GM21515 (cell line): ENCODE results near the gene SYT1.

Experiments used
- ATAC-seq: cut with Tn5 transposase; IDR thresholded peaks from one replicate; pipeline ENCODE4 v1.9.1; 2021; ENCODE audit not compliant: unreplicated experiment

Gene SYT1

DNA sequence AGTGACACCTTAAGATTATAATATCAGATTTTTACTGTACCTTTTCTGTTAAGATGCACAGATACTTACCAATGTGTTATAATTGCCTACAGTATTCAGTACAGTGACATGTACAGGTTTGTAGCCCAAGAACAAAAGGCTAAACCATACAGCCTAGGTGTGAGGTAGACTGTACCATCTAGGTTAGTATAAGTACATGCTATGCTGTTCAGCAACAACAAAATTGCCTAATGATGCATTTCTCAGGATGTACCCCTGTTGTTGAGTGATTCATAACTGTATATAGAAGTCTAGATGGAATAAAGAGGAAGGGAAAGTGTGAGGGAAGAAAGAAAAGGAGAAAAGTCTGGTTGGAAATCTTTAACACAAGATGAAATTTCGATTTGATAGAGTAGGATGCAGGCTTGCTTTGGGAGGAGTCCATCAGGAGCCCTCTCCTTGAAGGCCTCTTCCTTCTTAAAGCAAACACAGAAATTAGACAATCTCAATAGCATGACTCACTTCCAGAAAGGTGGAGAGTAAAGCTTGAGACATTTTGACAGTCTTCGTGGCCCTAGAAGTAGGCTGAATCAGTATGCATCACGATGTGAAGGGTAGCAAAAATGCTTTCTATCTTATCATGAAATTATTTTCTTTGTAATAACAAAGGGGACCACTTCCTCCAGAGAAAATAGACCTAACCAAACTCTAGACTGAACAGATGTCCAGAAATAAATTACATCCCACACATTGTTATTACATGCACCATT lies 191.5 kb downstream of the SYT1 start:
- ATAC-seq: no peak

DNA sequence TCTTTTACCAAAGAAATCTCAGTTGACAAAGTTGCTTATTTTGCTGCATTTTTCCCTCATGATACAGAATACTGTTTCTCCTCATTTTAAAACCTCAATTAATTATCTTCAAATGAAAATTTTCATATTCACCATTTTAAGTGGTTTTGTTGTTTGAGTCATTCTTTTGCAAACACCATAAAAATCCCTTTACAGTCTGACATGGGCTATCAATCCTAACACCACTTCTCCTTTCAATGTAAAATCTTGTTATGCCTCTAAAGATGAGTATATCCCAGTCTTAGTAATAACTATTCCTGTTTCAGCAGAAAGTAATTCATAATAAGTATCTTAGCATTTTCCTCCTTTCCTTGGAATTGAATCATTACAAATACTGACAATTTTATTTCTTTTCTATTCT lies 192.2 kb downstream of the SYT1 start:
- no peak for ATAC-seq

DNA sequence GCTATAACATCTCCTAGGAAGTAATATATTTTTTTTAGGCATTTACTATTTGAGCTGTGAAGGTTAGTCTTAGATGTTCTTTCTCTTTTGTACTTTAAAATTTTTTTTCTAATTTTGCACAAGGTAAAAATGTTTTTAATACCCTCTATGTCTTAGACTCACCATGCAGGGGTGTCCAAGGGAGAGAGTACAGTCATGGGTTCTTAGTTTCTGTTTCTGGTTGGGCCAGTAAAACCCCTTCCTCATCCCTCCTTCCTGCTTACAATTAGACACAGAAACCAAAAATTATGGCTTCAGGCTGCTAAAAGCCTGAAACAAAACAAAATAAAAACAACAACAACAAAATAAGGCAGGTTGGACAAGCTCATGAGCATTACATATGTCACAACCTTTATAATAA lies 193.0 kb downstream of the SYT1 start:
- ATAC-seq: no peak

DNA sequence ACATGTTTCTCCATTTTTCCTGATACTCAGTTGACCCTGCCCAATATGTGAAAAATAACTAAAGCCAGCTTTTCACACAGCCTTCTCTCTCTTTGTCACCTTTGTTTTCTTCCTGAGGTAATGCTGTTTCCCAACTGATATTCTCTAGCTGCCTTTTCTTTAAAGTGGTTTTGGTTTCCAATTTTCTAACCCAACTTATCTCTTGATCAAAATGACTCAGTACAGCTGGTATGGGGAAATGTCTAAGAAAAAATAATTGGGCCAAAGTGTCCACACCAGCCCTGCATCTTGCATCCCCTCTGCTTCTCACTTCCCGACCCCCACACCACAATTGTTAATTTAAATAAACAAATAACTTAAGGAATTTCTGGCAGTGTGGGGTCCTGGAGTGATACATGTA lies 193.8 kb downstream of the SYT1 start:
- ATAC-seq: no peak

DNA sequence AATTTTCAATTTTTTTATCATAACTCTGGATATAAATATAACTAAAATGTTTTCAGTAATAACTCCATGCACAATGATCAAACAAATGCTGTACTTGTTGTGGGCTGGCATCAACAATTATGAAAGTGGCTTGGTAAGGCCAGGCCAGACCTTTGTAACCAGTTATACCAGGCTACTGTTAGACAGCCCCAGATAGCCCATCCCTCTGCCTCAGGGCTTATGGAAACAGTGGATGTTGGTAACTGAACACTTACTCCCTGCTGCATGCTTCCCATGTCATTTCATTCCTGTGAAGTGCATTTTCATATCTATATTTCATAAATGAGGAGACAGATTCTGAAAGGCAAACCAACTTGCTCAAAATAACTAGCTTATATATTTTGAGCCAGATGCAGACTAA lies 195.0 kb downstream of the SYT1 start:
- no peak for ATAC-seq

DNA sequence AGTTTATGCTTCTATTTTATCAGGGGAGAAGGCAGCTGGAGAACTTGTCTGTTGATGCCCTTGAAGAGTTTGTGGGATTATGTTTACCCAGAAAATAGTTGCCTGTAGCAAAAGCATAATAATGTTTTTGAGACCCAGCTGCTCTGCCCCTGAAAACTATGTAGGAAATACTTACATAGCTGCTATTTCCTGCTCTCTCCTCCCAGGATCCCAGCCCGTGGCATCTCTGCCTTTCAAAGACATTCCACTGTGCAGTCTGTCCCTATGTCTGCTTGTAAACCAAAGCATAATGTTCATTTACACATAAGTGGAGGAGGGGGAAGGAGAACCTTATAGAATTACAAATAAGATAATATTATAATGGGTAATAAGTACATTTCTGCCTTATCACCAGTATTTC lies 198.7 kb downstream of the SYT1 start:
- ATAC-seq: no peak

DNA sequence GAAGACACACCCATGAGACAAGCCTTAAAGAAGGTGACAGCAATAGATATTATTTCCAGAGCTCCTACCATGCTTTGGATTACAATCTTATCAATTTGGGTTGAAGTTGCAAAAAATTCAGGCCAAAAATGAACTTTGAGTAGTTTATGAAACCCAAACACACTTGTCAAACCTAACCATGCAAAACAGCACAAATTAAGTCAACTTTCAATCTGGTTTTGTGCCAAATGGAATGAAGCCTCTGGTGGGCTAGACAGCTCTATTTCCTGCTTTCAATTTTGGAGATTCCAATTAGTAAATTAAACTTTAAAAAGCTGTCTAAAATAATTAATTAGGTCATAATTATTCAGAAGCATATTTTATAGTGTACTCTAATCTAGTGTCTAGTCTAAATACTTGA lies 203.4 kb downstream of the SYT1 start:
- ATAC-seq: no peak

DNA sequence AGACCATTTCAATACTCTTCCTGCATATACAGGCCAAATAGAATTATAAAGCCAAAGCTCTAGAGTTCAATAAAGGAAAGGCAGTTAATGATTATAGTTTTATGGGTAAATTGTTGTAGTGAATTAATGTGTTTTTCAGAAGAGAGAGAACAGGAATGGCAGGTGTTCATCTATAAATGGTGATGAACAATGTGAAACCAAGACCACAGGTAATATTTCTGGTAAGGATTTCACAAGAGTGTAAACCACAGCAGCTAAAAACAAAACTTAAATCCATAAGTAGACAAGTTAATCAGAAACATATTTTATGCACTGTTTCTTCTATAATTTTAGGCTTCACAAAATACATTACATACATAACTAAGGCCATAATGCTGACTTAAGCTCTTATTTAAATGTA lies 204.4 kb downstream of the SYT1 start:
- peak; percentile 96 for ATAC-seq

DNA sequence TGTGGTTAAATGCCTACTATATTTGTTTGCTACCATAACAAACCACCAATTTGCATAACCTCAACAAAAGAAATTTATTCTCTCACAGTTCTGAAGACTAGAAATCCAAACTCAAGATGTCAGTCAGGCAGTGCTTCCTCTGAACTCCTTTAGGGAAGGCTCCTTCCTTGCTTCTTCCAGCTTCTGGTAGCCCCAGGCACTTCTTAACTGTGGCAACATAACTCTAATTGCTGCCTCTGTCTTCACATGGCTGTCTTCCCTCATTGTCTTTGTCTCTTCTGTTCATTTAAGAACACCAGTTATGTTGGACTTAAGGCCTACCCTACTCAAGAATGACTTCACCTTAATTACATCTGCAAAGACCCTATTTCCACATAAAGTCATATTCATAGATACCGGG lies 206.9 kb downstream of the SYT1 start:
- no peak for ATAC-seq

DNA sequence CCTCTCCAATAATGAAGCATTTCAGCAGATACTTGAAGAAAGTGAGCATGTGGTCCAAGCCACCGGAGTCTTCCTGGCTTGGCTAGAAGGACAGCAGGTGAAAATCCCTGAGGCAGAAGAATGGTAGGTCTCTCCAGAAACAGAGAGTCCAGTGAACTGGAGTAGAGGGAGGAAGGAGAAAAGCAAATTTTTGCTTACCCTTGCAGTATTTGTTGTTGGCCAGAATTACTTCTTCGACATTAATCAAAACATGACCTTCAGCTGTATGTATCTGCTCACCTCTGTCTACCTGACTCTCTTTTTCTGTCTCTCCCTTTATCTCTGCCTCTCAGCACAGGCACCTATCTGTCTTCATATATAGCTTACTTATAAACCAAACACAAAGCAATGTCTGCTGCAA lies 208.9 kb downstream of the SYT1 start:
- no peak for ATAC-seq

DNA sequence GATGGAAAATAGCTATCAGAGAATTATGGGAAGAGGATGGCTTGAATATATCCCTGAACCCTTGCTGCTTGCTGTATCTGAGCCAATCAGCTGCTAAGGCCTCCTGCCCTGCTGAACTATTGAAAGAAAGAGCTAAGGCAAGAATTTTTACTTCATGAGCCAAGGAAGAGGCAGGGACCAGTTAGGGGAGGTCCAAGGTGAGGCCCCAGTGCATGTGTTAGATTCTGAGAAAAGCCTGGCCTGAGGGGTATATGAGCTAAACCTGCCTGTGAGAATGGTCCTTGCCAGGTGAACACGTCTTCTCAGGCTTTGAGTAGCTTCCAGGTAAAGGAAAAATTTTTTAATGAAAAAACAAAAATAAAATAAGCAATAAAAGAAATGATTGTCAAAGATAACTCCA lies 218.0 kb downstream of the SYT1 start:
- no peak for ATAC-seq

DNA sequence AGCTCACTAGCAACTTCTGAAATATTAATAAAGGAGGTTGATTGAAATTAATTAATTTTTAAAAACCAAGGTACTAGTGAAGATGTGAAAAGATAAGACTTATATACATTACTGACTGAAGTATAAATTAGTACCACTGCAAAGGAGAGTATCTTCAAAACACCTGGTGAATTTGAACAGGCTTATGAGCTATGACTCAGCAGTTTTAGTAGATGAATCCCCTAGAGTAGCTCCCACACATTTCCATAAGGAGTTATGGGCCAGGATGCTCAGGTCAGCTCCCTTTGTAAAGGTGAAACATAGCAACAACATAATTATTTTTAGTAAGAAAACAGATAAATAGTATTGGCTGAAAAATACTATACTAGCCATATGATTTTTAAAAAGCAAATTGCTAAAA lies 218.6 kb downstream of the SYT1 start:
- ATAC-seq: no peak

DNA sequence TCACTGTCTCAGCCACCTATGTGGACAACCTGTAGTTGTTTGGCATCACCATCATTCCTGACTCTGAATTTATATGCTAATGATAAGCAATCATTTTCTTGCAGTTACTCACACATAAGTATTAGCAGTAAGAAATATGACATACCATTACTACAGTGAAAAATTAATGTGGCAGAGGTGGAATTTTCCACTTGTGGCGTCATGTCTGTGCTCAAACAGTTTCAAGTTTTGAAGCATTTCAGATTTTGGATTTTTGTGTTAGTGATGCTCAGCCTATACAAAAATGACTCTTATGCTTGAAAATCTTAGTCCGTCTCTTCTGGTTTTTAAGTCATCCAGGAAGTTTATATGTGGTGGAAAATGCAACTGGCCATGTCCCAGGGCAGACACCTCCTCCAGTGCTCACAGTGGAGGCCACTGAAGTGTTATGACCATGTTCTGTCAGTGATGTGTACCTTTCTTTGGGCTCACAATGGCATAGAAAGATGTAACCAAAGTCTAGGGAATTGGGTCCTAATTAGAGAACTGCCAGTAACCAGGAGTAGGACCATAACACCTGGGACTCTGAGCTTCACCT lies 220.6 kb downstream of the SYT1 start:
- ATAC-seq: peak; percentile 70

DNA sequence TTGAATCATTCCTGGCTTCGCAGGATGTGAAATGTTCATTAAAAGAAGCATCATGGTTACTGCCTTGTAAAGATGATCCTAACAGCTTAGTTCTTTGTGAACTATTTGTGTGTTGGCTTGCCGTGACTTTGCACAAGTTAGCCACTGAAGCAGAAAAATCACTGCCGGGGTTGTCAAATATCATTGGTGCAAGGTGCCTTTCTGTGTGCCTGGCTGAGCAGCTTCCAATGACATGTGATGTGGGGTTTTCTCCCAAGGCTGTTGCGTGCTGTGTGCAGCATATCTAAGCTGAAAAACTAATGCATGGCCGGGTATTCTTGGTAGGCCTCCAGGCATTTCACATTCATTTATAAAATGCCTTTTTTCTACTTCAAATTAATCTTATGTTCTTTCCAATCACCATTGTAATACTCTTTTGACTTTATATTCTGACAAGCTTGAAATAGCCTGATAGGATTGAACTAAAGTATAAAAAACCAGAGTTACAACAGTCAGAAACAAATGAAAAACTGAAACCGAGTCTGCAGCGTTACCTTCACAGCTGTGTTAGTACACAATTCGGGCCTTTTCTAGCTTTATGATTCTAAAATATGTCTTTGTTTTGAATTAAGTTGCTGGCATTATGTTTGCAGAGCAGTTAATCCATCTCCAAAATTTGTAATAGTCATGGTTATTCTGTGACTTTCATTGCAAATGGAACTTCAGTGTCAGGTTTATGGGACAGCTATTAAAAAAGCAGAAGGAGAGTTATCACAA lies 222.1 kb downstream of the SYT1 start:
- no peak for ATAC-seq

DNA sequence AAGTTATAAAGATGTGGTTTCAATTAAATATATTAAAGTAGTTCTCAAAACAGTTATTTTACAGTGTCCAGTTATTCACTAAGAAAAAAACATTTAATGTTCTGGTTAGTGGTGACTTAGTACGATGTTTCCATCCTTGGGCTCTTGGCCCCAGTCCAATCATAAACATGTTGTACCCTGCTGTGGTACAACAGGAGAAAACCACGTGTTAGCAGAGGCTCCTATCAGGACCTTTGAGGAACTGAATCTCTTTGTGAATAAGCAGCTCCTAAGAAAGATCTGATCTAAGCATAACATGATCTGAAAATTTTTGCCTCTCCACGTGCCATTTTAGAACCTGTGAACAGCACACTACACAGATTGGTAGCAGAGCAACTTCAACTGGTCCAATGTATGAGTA lies 234.0 kb downstream of the SYT1 start:
- no peak for ATAC-seq

DNA sequence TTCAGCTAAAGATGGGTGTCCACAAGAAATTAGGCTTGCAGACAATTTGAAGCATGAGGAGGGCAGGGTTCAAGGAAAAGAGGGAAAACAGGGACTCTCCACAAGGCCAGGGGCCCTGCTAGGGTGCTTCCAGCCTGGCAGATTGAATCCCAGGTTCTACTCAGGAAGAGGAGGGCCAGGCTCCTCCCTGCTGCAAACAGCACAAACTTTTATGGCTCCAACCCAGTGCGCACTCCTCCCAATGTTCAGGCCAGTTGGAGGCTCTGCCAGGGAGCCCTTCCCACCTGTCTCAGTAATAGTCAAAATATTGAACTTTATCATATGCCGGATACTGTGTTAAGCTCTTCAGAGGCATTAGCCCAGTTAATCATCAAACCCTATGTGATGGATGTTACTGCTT lies 244.4 kb downstream of the SYT1 start:
- ATAC-seq: no peak

DNA sequence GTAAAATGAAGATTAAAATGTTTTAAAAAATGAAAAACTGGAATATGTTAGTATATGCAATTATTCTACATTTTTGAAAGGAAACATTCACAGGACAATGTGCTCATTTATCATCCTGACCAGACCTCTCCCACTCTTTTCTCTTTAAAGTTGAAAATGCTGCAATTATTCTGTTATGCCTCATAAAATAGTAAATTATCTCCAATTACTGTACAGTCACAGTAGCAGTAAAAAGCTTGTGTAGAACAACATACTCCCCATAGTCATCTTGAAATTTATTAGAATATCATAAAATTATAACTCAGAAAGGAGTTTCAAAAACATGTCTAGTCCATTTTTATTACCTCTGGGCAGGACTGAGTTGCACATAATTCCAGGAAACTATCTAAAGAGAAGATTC lies 250.3 kb downstream of the SYT1 start:
- no peak for ATAC-seq

DNA sequence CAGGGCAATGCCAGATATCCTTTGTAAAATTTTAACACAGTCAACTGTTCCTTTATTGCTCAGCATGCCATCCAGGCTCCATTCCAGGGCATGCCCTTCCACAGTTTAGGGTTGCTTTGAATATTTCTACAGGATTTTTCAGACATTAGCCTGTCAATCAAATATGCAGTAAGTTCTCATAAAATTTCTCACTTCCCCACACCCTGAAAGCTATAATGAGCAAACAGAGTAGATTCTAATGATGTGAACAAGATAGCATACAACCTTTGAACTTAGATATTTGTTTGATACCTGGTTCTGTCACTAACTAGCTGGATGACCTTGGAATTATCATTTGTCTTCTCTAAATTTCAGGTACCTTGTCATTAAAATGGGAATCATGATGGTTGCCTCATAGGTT lies 251.2 kb downstream of the SYT1 start:
- no peak for ATAC-seq

DNA sequence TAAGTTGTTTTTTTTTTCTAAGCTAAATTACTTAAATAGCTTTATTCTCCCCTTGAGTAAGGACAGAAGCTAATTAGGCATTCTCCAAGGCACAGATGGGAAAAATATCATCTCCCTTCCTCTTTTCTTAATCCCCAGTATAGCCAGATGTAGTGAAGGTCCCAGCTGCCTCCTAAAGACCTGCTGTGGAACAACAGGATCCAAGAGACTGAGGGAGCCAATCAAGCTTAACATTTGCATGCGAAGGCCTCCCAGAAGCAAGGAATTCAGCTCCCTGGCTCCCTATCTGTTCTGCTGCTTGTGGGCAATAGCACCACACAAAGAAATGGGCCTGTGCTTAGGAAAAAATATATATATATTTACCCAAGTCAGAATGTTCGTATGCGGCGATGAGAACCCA lies 255.2 kb downstream of the SYT1 start:
- ATAC-seq: no peak

DNA sequence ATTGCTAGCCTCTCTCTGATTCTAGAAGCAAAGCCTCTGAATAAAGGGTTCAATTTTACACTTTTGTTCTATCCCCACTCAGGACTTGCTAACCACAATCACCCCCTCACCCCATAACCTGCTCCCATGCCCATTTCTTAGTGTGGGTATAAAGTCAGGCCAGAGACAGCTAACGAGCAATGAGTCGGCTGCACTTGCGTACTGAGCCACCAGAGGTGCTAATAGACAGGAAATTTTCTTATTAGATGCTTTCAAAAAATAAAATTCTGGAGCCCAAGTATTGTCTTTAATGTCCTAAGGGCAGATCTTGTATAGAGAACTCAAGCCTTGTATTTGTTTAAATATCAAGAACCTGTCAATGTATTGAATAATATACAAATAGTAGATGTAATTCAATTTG lies 256.9 kb downstream of the SYT1 start:
- peak; percentile 65 for ATAC-seq

DNA sequence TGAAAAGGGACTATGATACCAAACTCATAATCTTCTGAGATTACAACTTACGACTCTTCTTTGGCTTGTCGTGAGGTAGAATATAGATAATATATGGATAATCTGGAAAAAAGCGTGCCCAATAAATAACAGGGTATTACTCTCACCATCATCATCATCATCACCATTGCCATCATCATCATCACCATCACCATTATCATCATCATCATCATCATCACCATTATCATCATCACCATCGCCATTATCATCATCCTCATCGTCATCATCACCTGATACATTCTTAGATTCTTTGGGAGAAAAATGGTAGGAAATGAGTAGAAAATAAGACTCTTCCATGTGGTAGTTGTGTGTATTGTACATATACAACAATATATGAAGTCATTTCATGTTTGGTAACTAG lies 259.8 kb downstream of the SYT1 start:
- ATAC-seq: no peak

DNA sequence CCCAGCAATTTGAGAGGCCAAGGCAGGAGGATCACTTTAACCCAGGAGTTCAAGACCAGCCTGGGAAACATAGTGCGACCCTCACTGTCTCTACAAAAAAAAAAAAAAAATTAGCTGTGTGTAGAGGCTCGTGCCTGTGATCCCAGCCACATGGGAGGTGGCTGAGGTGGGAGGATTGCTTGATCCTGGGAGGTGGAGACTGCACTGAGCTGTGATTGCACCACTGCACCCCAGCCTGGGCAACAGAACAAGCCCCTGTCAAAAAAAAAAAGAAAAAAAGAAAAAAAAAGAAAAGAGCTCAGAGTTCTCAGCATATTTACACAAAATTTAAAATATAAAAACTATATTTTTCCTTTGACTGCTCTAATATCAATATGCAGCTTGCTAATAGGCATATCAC lies 260.8 kb downstream of the SYT1 start:
- no peak for ATAC-seq
